ENCODE results near the gene PRX. TPM values are rescaled to one million over a fixed set of nuclear protein-coding genes. Genes with fewer than 3 reads are reported as not detected.

PRX gene
- total and polyA plus RNA-seq, 9 of the 15 experiments (the other 6 are each of a cell fraction or from before 2014, with no cell fraction given): 0.65 to 3.5 (median 1.7) TPM; not detected in 2

GRCh38 chr19:40433391-40434216 is 20.4 kb upstream of the PRX start (continued):
- TF ChIP-seq ZNF175 (CRISPR knock-in tag; IDR thresholded peaks at IDR 0.05; ENCODE audit: low read depth) (peak; percentile 50; the same call in 1 of the 2 replicates), NONO (IDR thresholded peaks at IDR 0.05; ENCODE audit: low read depth in 2 of 2, low read length in 1 of 2) (peak in 1 of 2 experiments; percentile 85; a peak in 1 of 4 replicates), ZFX (CRISPR knock-in tag; IDR thresholded peaks at IDR 0.05) (peak; percentile 96), RNF2 (IDR thresholded peaks at IDR 0.05) (peak; percentile 22; the same call in 1 of the 2 replicates), ATF6 (CRISPR knock-in tag; IDR thresholded peaks at IDR 0.05) (peak; percentile 38; the same call in 1 of the 2 replicates), NR4A1 (CRISPR knock-in tag; IDR thresholded peaks at IDR 0.05) (no peak), NR4A1 (tag; IDR thresholded peaks at IDR 0.05) (peak; percentile 28; the same call in 1 of the 2 replicates), E2F8 (IDR thresholded peaks at IDR 0.05; ENCODE audit: low read depth, partially characterized antibody) (peak; percentile 17), TBP (optimal IDR thresholded peaks at IDR 0.05; ENCODE audit: low read depth, low read length) (peak; percentile 57), SRSF3 (IDR thresholded peaks at IDR 0.05; ENCODE audit: insufficient read depth, low read length) (no peak), GTF2F1 (IDR thresholded peaks at IDR 0.05; ENCODE audit: low read depth, low read length) (peak; percentile 22; the same call in 1 of the 2 replicates), SOX6 (IDR thresholded peaks at IDR 0.05) (0 out of 2 replicates have a peak, but pooled peaks have one; percentile 56), ZNF740 (CRISPR knock-in tag; IDR thresholded peaks at IDR 0.05) (no peak), ZNF740 (tag; IDR thresholded peaks at IDR 0.05) (peak in 1 of 2 experiments; percentile 56; a peak in 1 of 4 replicates), MCM3 (IDR thresholded peaks at IDR 0.05) (no peak), BRD4 (IDR thresholded peaks at IDR 0.05) (peak; percentile 85; the same call in 1 of the 2 replicates), NFYB (IDR thresholded peaks at IDR 0.05; ENCODE audit: extremely low read depth, insufficient read length) (no peak), NFIC (IDR thresholded peaks at IDR 0.05) (peak; percentile 44), PYGO2 (tag; IDR thresholded peaks at IDR 0.05) (0 out of 2 replicates have a peak, but pooled peaks have one; percentile 63), SMARCA5 (IDR thresholded peaks at IDR 0.05) (no peak), EGR1 (conservative IDR thresholded peaks at IDR 0.05) (peak; percentile 55)
- TF ChIP-seq, protein P1, sequence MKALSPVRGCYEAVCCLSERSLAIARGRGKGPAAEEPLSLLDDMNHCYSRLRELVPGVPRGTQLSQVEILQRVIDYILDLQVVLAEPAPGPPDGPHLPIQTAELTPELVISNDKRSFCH (CRISPR knock-in tag; IDR thresholded peaks at IDR 0.05): no peak
- TF ChIP-seq, protein P1 (tag; IDR thresholded peaks at IDR 0.05): peak; percentile 59
